HCT116 (cell line): ENCODE measurements around the gene RBM20. TPM values are rescaled to one million over a fixed set of nuclear protein-coding genes. Genes with fewer than 3 reads are reported as not detected.

ENCODE experiments used
- ATAC-seq: fragments of 200-7000 bp; cut with Tn5 transposase; 2 replicates; pipeline ENCODE4 v1.9.1; 2020; ENCODE audit warnings: mild to moderate bottlenecking, moderate library complexity
- BruUV-seq: library from RNA; stranded (reverse); fragments of 400-500 nt; replicated peaks from 2 replicates; lab custom pipeline; 2021; lab: Mats Ljungman, UMichigan
- CTCF ChIA-PET: fragments of 300-600 bp; sonication (Branson Sonifier 250); formaldehyde crosslinking; loops from one replicate; lab custom pipeline; 2021; ENCODE audit warnings: antibody characterized with exemption; lab: Charles Lee
- POLR2A ChIA-PET: fragments of 300-600, 350-600 bp; sonication (Branson Sonifier 250); formaldehyde crosslinking; loops from one replicate; lab custom pipeline; 2021; ENCODE audit warnings: antibody characterized with exemption; lab: Charles Lee
- RAD21 ChIA-PET, 2 experiments: fragments of 300-600 bp; sonication (Branson Sonifier 250); formaldehyde crosslinking; loops; one replicate each; lab custom pipeline; 2023; ENCODE audit warnings: low total read pairs in 2 of 2; ENCODE audit not compliant: uncharacterized antibody in 2 of 2, unreplicated experiment in 2 of 2, low non-redundant PET in 1 of 2; lab: Charles Lee
- DNase-seq: peaks from one replicate; pipeline ENCODE4 v3.0.0-alpha.2; 2010; ENCODE audit warnings: low read depth, low spot score
- H2AFZ ChIP-seq: fragments of 200-600 bp; shearing (Covaris generic), sonication (generic); 2 replicates; pipeline ENCODE4 v1.6.1; 2017; ENCODE audit warnings: low read depth, mixed run types, mixed read lengths, antibody characterized with exemption, low read length; ENCODE audit not compliant: poor library complexity, severe bottlenecking
- H3K27ac ChIP-seq: 2 replicates; pipeline ENCODE4 v1.5.1; 2012; ENCODE audit warnings: low read depth, low read length
- H3K27me3 ChIP-seq: fragments of 200-600 bp; sonication (generic); 2 replicates; pipeline ENCODE4 v1.6.1; 2016; ENCODE audit warnings: mixed run types, low read length, mixed read lengths; ENCODE audit not compliant: insufficient read depth
- H3K36me3 ChIP-seq, 2 experiments: fragments of 200-500 bp in 1 of 2; fragments of 200-600 bp in 1 of 2; sonication (Bioruptor generic) in 1 of 2; sonication (generic) in 1 of 2; 2 replicates each; pipeline versions ENCODE4 v1.5.1 to v1.6.1; 2014 to 2016; ENCODE audit warnings: low read length in 2 of 2, inconsistent platforms in 1 of 2, mixed read lengths in 1 of 2, mixed run types in 1 of 2; ENCODE audit not compliant: insufficient read depth in 2 of 2, control insufficient read depth in 1 of 2
- H3K4me1 ChIP-seq, 2 experiments: fragments of 200-600 bp in 1 of 2; sonication (generic) in 1 of 2; 2 replicates each; pipeline versions ENCODE4 v1.5.1 to v1.6.1; 2012 to 2017; ENCODE audit warnings: low read length in 2 of 2, inconsistent platforms in 1 of 2, mild to moderate bottlenecking in 1 of 2, mixed read lengths in 1 of 2, mixed run types in 1 of 2, moderate library complexity in 1 of 2; ENCODE audit not compliant: insufficient read depth in 2 of 2, control insufficient read depth in 1 of 2
- H3K4me2 ChIP-seq: fragments of 200-600 bp; sonication (generic); 2 replicates; pipeline ENCODE4 v1.6.1; 2017; ENCODE audit warnings: mixed run types, low read length, mixed read lengths
- H3K4me3 ChIP-seq, 2 experiments: fragments of 200-600 bp in 1 of 2; sonication (generic) in 1 of 2; replicated peaks in 1 of 2; 2 replicates each; pipeline ENCODE4 v1.5.1; 2011 to 2016; ENCODE audit warnings: low read length in 2 of 2, control low read depth in 1 of 2, low read depth in 1 of 2, mild to moderate bottlenecking in 1 of 2, mixed read lengths in 1 of 2, mixed run types in 1 of 2
- H3K79me2 ChIP-seq: fragments of 200-600 bp; sonication (generic); 2 replicates; pipeline ENCODE4 v1.6.1; 2017; ENCODE audit warnings: mild to moderate bottlenecking, mixed run types, low read length, moderate library complexity, mixed read lengths; ENCODE audit not compliant: insufficient read depth
- H3K9ac ChIP-seq: fragments of 200-600 bp; sonication (generic); 2 replicates; pipeline ENCODE4 v1.6.1; 2016; ENCODE audit warnings: low read length, mixed read lengths
- H3K9me2 ChIP-seq: fragments of 200-600 bp; sonication (generic), shearing (Covaris generic); 2 replicates; pipeline ENCODE4 v1.6.1; 2017; ENCODE audit warnings: mixed run types, mild to moderate bottlenecking, moderate library complexity; ENCODE audit not compliant: insufficient read depth
- H3K9me3 ChIP-seq, 2 experiments: fragments of 200-500 bp in 1 of 2; fragments of 200-600 bp in 1 of 2; sonication (Bioruptor generic) in 1 of 2; sonication (generic) in 1 of 2; 2 replicates each; pipeline ENCODE4 v1.6.1; 2014 to 2017; ENCODE audit warnings: low read length in 2 of 2, mixed read lengths in 2 of 2, inconsistent platforms in 1 of 2, low read depth in 1 of 2, mild to moderate bottlenecking in 1 of 2, mixed run types in 1 of 2, moderate library complexity in 1 of 2; ENCODE audit not compliant: control insufficient read depth in 1 of 2, insufficient read depth in 1 of 2
- H4K20me1 ChIP-seq: fragments of 200-600 bp; sonication (generic), shearing (Covaris generic); 2 replicates; pipeline ENCODE4 v1.6.1; 2017; ENCODE audit warnings: mixed run types, mild to moderate bottlenecking, moderate library complexity; ENCODE audit not compliant: insufficient read depth
- EGR1 ChIP-seq: IDR thresholded peaks from 2 replicates; pipeline ENCODE4 v1.6.1; 2012; ENCODE audit warnings: low read depth
- TCF7L2 ChIP-seq: IDR thresholded peaks from 2 replicates; pipeline ENCODE4 v1.7.0; 2011; ENCODE audit warnings: borderline replicate concordance, inconsistent platforms; ENCODE audit not compliant: insufficient read depth, insufficient read length; ENCODE audit errors: extremely low read depth
- intact Hi-C: fragments of 100-400 bp; cut with micrococcal nuclease; formaldehyde crosslinking; loops from 2 replicates; pipeline ENCODE4 v1.10.0; 2022
- total RNA-seq: library from RNA; stranded (reverse); gene quantifications from one replicate; pipeline ENCODE4 v1.2.1, GENCODE V29; 2021; ENCODE audit not compliant: unreplicated experiment
- TF ChIP-seq, protein P1 (sequence below), 3 experiments: fragments of 200-600 bp in 1 of 3; sonication (generic) in 1 of 3; IDR thresholded peaks in 2 of 3; conservative IDR thresholded peaks in 1 of 3; 2 replicates each; pipeline ENCODE4 v1.5.1; 2012 to 2017; ENCODE audit warnings: low read depth in 2 of 3, low read length in 2 of 3, antibody characterized with exemption in 1 of 3, borderline replicate concordance in 1 of 3, control low read depth in 1 of 3, mild to moderate bottlenecking in 1 of 3, mixed read lengths in 1 of 3, mixed run types in 1 of 3, moderate library complexity in 1 of 3; ENCODE audit not compliant: insufficient read depth in 1 of 3
- TF ChIP-seq, protein P2 (sequence below): IDR thresholded peaks from 2 replicates; pipeline ENCODE4 v1.6.1; 2011; ENCODE audit warnings: mild to moderate bottlenecking, low read length, moderate library complexity; ENCODE audit not compliant: insufficient replicate concordance; ENCODE audit errors: extremely low read depth

Gene RBM20
- total RNA-seq, 1 experiment from 2014 or later, result 2.0 TPM

DNA sequence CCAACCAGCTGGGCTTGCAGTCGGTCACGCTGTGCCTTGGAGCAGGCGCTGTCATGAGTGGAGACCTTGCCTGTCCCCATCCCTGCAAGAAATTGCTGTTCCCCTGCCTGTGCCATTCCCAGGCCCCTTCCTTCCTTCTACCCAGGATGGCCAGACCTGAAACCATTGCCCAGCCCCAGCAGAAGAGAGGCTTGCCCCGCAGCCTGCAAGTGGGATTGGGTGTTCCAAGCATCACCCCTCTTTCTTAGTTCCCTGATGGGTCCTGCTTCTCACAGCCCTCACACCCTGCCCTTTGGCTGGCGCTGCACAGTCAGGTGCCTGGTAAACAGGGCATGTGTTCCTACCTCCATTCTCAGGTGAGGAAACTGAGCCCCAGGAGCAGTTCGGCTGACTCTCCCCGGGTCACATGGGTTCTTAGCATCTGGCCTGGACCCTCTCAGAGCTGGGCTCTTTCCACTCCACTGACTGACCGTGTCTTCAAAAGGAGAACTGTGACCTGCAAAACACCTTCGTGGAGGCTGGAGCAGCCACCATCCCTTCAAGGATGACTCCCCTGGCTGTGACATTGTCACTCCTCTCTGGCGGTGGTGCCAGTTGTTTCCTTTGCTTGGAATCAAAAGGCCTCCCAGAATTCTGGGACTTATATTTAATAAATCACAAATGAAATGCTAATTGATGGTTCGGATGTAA is 185.7 kb downstream of the RBM20 start:
- intact Hi-C loops, result no loop called here

More for the DNA sequence above, 185.7 kb downstream of the RBM20 start:
- ChIA-PET POLR2A (no interaction called here), RAD21 (no interaction called here), CTCF (no interaction called here)
- H3K27me3 ChIP-seq, result no peaks in the 10 kb centered on the region
- H3K9me3 ChIP-seq, result no peaks in the 10 kb centered on the region
- ATAC-seq (no peak), DNase-seq (no peak)
- no peak overlapping the region for H2AFZ ChIP-seq
- no peak overlapping the region for H3K4me2 ChIP-seq
- H3K4me3 ChIP-seq, result no peak overlapping the region
- no peaks in the 10 kb centered on the region for H3K36me3 ChIP-seq
- no peaks in the 10 kb centered on the region for H4K20me1 ChIP-seq
- H3K9me2 ChIP-seq, result no peaks in the 10 kb centered on the region
- TF ChIP-seq, protein P1, sequence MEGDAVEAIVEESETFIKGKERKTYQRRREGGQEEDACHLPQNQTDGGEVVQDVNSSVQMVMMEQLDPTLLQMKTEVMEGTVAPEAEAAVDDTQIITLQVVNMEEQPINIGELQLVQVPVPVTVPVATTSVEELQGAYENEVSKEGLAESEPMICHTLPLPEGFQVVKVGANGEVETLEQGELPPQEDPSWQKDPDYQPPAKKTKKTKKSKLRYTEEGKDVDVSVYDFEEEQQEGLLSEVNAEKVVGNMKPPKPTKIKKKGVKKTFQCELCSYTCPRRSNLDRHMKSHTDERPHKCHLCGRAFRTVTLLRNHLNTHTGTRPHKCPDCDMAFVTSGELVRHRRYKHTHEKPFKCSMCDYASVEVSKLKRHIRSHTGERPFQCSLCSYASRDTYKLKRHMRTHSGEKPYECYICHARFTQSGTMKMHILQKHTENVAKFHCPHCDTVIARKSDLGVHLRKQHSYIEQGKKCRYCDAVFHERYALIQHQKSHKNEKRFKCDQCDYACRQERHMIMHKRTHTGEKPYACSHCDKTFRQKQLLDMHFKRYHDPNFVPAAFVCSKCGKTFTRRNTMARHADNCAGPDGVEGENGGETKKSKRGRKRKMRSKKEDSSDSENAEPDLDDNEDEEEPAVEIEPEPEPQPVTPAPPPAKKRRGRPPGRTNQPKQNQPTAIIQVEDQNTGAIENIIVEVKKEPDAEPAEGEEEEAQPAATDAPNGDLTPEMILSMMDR (IDR thresholded peaks at IDR 0.05 in 2 of 3, conservative IDR thresholded peaks at IDR 0.05 in 1 of 3; ENCODE audit: borderline replicate concordance in 1 of 3, insufficient read depth in 1 of 3, low read depth in 2 of 3, low read length in 2 of 3), result no peak
- TF ChIP-seq EGR1 (no peak), TCF7L2 (no peak)
- TF ChIP-seq, protein P2, sequence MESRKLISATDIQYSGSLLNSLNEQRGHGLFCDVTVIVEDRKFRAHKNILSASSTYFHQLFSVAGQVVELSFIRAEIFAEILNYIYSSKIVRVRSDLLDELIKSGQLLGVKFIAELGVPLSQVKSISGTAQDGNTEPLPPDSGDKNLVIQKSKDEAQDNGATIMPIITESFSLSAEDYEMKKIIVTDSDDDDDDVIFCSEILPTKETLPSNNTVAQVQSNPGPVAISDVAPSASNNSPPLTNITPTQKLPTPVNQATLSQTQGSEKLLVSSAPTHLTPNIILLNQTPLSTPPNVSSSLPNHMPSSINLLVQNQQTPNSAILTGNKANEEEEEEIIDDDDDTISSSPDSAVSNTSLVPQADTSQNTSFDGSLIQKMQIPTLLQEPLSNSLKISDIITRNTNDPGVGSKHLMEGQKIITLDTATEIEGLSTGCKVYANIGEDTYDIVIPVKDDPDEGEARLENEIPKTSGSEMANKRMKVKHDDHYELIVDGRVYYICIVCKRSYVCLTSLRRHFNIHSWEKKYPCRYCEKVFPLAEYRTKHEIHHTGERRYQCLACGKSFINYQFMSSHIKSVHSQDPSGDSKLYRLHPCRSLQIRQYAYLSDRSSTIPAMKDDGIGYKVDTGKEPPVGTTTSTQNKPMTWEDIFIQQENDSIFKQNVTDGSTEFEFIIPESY, result no peak
- H3K79me2 ChIP-seq, result no peaks in the 10 kb centered on the region
- no TSS peak for BruUV-seq
- no peak overlapping the region for H3K9ac ChIP-seq
- no peaks in the 10 kb centered on the region for H3K4me1 ChIP-seq
- no peak overlapping the region for H3K27ac ChIP-seq
